Activated CD4-positive, alpha-beta memory T cell treated with anti-CD3 and anti-CD28 coated beads for 36 hours (primary cell): ENCODE measurements around the gene ATP5IF1. TPM values are rescaled to one million over a fixed set of nuclear protein-coding genes. Genes with fewer than 3 reads are reported as not detected.
A peak's percentile ranks its signal among the peaks of the same experiment; 100 is the strongest.

ENCODE experiments used
- CTCF ChIA-PET: fragments of 350-600 bp; sonication (Branson Sonifier 250); formaldehyde crosslinking; loops from one replicate; lab custom pipeline; 2021; ENCODE audit warnings: antibody characterized with exemption, inconsistent platforms; lab: Charles Lee
- POLR2A ChIA-PET: fragments of 350-600 bp; sonication (Branson Sonifier 250); formaldehyde crosslinking; loops from one replicate; lab custom pipeline; 2021; ENCODE audit warnings: antibody characterized with exemption; lab: Charles Lee
- DNase-seq: peaks from one replicate; pipeline ENCODE4 v3.0.0-alpha.2; 2020
- H3K27ac Mint-ChIP-seq: one replicate; pipeline ENCODE4 v1.8.0; 2021; ENCODE audit warnings: mixed read lengths
- H3K27me3 Mint-ChIP-seq: one replicate; pipeline ENCODE4 v1.8.0; 2021; ENCODE audit warnings: mixed read lengths
- H3K36me3 Mint-ChIP-seq: one replicate; pipeline ENCODE4 v1.8.0; 2021; ENCODE audit warnings: mixed read lengths
- H3K4me1 Mint-ChIP-seq: one replicate; pipeline ENCODE4 v1.8.0; 2021; ENCODE audit warnings: low read depth, mixed read lengths
- H3K4me3 Mint-ChIP-seq: one replicate; pipeline ENCODE4 v1.8.0; 2021; ENCODE audit warnings: mild to moderate bottlenecking, mixed read lengths
- H3K9me3 Mint-ChIP-seq: one replicate; pipeline ENCODE4 v1.8.0; 2021; ENCODE audit warnings: mixed read lengths
- intact Hi-C: fragments of 100-400 bp; cut with micrococcal nuclease; formaldehyde crosslinking; loops from one replicate; pipeline ENCODE4 v1.15.1; 2023
- total RNA-seq, 2 experiments: library from RNA; stranded (reverse); gene quantifications; one replicate each; pipeline ENCODE4 v1.2.3, GENCODE V29; 2021

Gene ATP5IF1
- total RNA-seq, 2 experiments from 2014 or later: 174 to 181 TPM

DNA sequence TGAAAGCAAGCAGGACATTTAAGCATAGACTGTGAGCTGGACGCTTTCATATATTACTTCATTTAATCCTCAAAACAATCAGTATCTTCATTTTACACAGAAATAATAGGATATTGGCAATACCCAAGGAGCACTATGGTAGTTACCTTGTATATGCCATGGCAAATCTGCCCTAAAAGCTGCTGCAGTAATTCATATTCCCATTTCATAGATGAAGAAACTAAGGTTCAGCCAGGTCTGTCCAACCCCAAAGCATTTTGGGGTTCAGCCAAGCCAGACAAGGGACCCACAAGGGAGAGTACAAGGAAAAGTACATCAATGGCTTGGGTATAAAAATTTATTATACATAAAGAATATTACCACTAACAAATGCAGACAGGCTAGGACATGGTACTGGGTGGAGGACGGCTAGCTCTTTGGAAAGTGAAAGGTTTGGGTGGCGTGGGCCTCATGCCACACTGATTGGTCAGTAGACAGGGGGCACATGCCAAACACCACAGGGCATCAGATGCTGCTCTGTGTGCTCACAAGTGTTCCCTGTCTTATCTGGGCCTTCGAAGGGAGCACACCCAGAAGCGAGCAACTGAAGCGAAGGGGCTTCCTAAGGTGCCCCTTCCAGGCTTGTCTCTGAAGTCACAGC is 35.6 kb upstream of the ATP5IF1 start:
- peak overlapping the region; percentile 87 for H3K27ac Mint-ChIP-seq
- peaks cover 41% of the 10 kb centered on the region for H3K4me1 Mint-ChIP-seq
- H3K9me3 Mint-ChIP-seq: peaks cover 17% of the 10 kb centered on the region
- CTCF ChIA-PET: interaction anchor here (1.1 to 2.2 kb wide), 4 partner anchors 8 to 111 kb away, joined by 4 to 9 read pairs (median 8); no protein-coding TSS in a partner anchor
- no peak for DNase-seq
- H3K27me3 Mint-ChIP-seq: no peaks in the 10 kb centered on the region
- POLR2A ChIA-PET: interaction anchor here (1.7 to 2.1 kb wide), 4 partner anchors 9 to 112 kb away, joined by 4 to 12 read pairs (median 8); partner anchors contain the start of gene EYA3
- peaks cover 68% of the 10 kb centered on the region for H3K36me3 Mint-ChIP-seq
- intact Hi-C loops: loop anchor here (1.0 to 2.0 kb wide), 4 partner anchors 56 to 288 kb away; partner anchors contain the start of gene EYA3
- no peak overlapping the region for H3K4me3 Mint-ChIP-seq

GRCh38 chr1:28205243-28205642 is 30.7 kb upstream of the ATP5IF1 start:
- no peak overlapping the region for H3K27ac Mint-ChIP-seq
- intact Hi-C loops: loop anchor here (5.0 kb wide), 1 partner anchor 348 kb away; no protein-coding TSS in a partner anchor
- H3K4me1 Mint-ChIP-seq: peaks cover 12% of the 10 kb centered on the region
- H3K4me3 Mint-ChIP-seq: no peak overlapping the region
- H3K27me3 Mint-ChIP-seq: no peaks in the 10 kb centered on the region
- POLR2A ChIA-PET: no interaction called here
- CTCF ChIA-PET: interaction anchor here (0.6 to 10.5 kb wide), 3 partner anchors 9 to 125 kb away, joined by 3 to 224 read pairs (median 4); partner anchors contain the start of gene EYA3
- no peak for DNase-seq
- H3K36me3 Mint-ChIP-seq: peaks cover 47% of the 10 kb centered on the region
- H3K9me3 Mint-ChIP-seq: no peaks in the 10 kb centered on the region

DNA sequence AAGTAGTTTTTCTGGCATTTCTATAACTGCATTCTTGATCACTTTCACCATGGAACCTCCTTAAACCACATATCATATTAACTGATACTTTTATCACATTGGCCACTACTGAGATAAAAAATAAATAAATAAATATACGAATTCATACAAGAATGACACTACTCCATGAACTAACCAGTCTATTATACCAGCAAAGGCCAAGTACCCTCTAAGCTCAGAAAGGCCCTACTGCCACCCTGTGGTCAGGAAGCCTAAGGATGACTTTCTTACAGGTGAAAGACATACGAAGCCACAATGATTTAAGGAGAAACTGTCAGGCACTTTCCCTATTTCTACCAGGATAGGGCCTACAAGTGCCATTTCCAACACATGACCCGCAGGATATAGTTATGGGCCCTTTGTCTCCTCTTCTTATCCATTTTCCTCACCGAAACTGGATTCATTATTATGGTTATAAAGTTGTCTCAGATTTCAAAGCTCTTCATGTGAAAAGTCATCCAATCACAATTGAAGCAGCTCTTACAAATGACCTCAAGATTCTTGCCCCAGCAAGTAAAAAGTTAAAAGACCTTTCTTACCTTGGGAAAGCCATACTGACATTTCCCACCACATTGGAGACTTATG is 27.0 kb upstream of the ATP5IF1 start:
- intact Hi-C loops: loop anchor here (1.0 to 5.0 kb wide), 2 partner anchors 118 to 352 kb away; no protein-coding TSS in a partner anchor
- Mint-ChIP-seq H3K27ac (no peak overlapping the region), H3K4me1 (peaks cover 2% of the 10 kb centered on the region), H3K4me3 (no peak overlapping the region), H3K9me3 (no peaks in the 10 kb centered on the region), H3K27me3 (no peaks in the 10 kb centered on the region), H3K36me3 (peaks cover 26% of the 10 kb centered on the region)
- DNase-seq: peak; percentile 72
- ChIA-PET POLR2A (interaction anchor here (1.3 kb wide), 1 partner anchor 10 kb away, joined by 4 read pairs; no protein-coding TSS in a partner anchor), CTCF (interaction anchor here (0.6 to 10.5 kb wide), 31 partner anchors 9 to 351 kb away, joined by 3 to 224 read pairs (median 4); partner anchors contain the start of gene EYA3)

GRCh38 chr1:28209700-28210099 is 26.2 kb upstream of the ATP5IF1 start:
- ChIA-PET POLR2A (interaction anchor here (1.3 kb wide), 1 partner anchor 10 kb away, joined by 4 read pairs; no protein-coding TSS in a partner anchor), CTCF (interaction anchor here (0.6 to 10.5 kb wide), 27 partner anchors 10 to 351 kb away, joined by 3 to 224 read pairs (median 4); partner anchors contain the start of gene EYA3)
- Mint-ChIP-seq H3K27me3 (no peaks in the 10 kb centered on the region), H3K4me1 (peaks cover 2% of the 10 kb centered on the region), H3K27ac (no peak overlapping the region), H3K36me3 (peaks cover 19% of the 10 kb centered on the region), H3K4me3 (no peak overlapping the region), H3K9me3 (no peaks in the 10 kb centered on the region)
- intact Hi-C loops: loop anchor here (1.0 to 5.0 kb wide), 2 partner anchors 118 to 352 kb away; no protein-coding TSS in a partner anchor
- no peak for DNase-seq

DNA sequence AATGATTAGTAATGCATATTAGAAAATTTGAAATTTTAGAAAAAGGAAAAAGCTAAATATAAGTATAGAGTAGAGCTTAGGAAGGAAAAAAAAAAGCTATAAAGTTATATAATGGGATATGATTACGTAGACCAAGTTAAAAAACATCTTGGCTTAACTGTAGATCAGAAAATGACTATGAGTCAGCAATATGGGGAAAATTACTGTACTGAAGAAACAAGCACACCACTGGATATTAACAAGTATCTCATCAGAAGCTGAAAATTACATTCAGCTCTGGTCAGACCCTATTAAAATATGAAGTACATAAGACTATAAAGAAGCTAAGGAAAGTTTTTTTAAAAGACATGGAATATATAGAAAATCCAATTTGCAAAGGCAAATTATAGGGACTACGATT is 22.6 kb upstream of the ATP5IF1 start:
- Mint-ChIP-seq H3K36me3 (peaks cover 11% of the 10 kb centered on the region), H3K4me3 (no peak overlapping the region), H3K4me1 (peaks cover 2% of the 10 kb centered on the region), H3K9me3 (no peaks in the 10 kb centered on the region), H3K27me3 (no peaks in the 10 kb centered on the region), H3K27ac (no peak overlapping the region)
- no peak for DNase-seq
- ChIA-PET POLR2A (interaction anchor here (0.7 kb wide), 1 partner anchor 497 kb away, joined by 6 read pairs; no protein-coding TSS in a partner anchor), CTCF (interaction anchor here (0.5 to 10.5 kb wide), 5 partner anchors 8 to 124 kb away, joined by 3 to 224 read pairs (median 4); partner anchors contain the start of gene EYA3)
- intact Hi-C loops: no loop called here

DNA sequence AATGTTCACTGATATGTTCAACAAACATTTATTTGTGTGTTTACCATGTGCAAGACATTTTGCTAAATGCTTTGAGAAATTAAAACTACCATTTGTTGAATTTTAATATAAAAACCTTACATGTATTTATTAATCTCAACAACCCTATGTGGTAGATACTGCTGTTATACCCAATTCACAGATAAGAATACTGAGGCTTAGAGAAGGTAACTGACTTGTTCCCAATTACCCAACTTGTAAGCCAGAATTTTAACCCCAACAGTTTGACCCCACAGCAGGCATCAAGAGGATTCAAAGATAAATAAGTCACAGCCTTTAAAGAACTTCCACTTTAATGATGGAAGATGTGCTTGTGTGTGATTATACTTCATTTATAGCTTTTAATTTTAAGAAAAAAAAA is 6.8 kb upstream of the ATP5IF1 start:
- H3K36me3 Mint-ChIP-seq: peaks cover 23% of the 10 kb centered on the region
- CTCF ChIA-PET: no interaction called here
- no peak for DNase-seq
- H3K27me3 Mint-ChIP-seq: no peaks in the 10 kb centered on the region
- H3K4me3 Mint-ChIP-seq: no peak overlapping the region
- no peak overlapping the region for H3K27ac Mint-ChIP-seq
- H3K9me3 Mint-ChIP-seq: no peaks in the 10 kb centered on the region
- peaks cover 21% of the 10 kb centered on the region for H3K4me1 Mint-ChIP-seq
- intact Hi-C loops: no loop called here
- POLR2A ChIA-PET: no interaction called here

GRCh38 chr1:28229996-28230395 is 5.9 kb upstream of the ATP5IF1 start:
- DNase-seq: no peak
- H3K27me3 Mint-ChIP-seq: no peaks in the 10 kb centered on the region
- H3K4me3 Mint-ChIP-seq: no peak overlapping the region
- H3K27ac Mint-ChIP-seq: no peak overlapping the region
- H3K9me3 Mint-ChIP-seq: no peaks in the 10 kb centered on the region
- H3K4me1 Mint-ChIP-seq: peaks cover 21% of the 10 kb centered on the region
- ChIA-PET CTCF (no interaction called here), POLR2A (no interaction called here)
- peaks cover 19% of the 10 kb centered on the region for H3K36me3 Mint-ChIP-seq
- intact Hi-C loops: no loop called here

GRCh38 chr1:28232558-28233263 is 3.2 kb upstream of the ATP5IF1 start, which contains the start of gene DNAJC8:
Gene DNAJC8 (minus strand): TSS chr1:28233029. CDS start chr1:28232998, 31 bp downstream.
- ChIA-PET CTCF (interaction anchor here (1.6 to 1.8 kb wide), 2 partner anchors 16 to 141 kb away, joined by 5 to 10 read pairs; no protein-coding TSS in a partner anchor), POLR2A (interaction anchor here (0.7 kb wide), 2 partner anchors 14 to 97 kb away, joined by 3 read pairs; no protein-coding TSS in a partner anchor)

DNA sequence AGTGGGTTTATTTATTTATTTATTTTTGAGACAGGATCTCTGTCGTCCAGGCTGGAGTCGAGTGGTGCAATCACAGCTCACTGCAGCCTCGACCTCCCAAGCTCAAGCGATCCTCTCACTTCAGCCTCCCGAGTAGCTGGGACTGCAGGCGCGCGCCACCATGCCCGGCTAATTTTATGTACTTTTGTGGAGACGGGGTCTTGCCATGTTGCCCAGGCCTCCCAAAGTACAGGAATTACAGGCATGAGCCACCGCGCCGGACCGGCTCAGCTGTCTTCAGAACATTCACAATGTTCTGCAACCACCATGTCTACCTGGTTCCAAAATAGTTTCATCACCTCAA is 2.7 kb upstream of the ATP5IF1 start:
- POLR2A ChIA-PET: interaction anchor here (0.7 kb wide), 2 partner anchors 13 to 98 kb away, joined by 3 read pairs; no protein-coding TSS in a partner anchor
- CTCF ChIA-PET: interaction anchor here (3.2 kb wide), 1 partner anchor 15 kb away, joined by 27 read pairs; no protein-coding TSS in a partner anchor
- H3K9me3 Mint-ChIP-seq: no peaks in the 10 kb centered on the region
- H3K36me3 Mint-ChIP-seq: peaks cover 8% of the 10 kb centered on the region
- peaks cover 21% of the 10 kb centered on the region for H3K4me1 Mint-ChIP-seq
- peak overlapping the region; percentile 44 for H3K4me3 Mint-ChIP-seq
- H3K27ac Mint-ChIP-seq: no peak overlapping the region
- intact Hi-C loops: no loop called here
- no peak for DNase-seq
- H3K27me3 Mint-ChIP-seq: no peaks in the 10 kb centered on the region

More at GRCh38 chr1:28232558-28233263, 3.2 kb upstream of the ATP5IF1 start, which contains the start of gene DNAJC8:
- Mint-ChIP-seq H3K9me3 (no peaks in the 10 kb centered on the region), H3K27ac (peak within 1 kb of the TSS; percentile 91), H3K27me3 (no peaks in the 10 kb centered on the region), H3K4me1 (peaks cover 21% of the 10 kb centered on the region), H3K4me3 (peak within 1 kb of the TSS; percentile 100), H3K36me3 (peaks cover 10% of the 10 kb centered on the region)
- intact Hi-C loops: no loop called here
- peak; percentile 96 for DNase-seq

- Mint-ChIP-seq H3K4me3 (no peak overlapping the region), H3K36me3 (peaks cover 4% of the 10 kb centered on the region)
Measured at GRCh38 chr1:28236656-28237322, 865 bp downstream of the ATP5IF1 start.

More at GRCh38 chr1:28236656-28237322, 865 bp downstream of the ATP5IF1 start:
- no peak for DNase-seq
- ChIA-PET CTCF (interaction anchor here (1.2 to 1.7 kb wide), 5 partner anchors 12 to 574 kb away, joined by 3 to 9 read pairs (median 3); no protein-coding TSS in a partner anchor), POLR2A (interaction anchor here (0.6 to 3.7 kb wide), 7 partner anchors 9 to 398 kb away, joined by 3 to 34 read pairs (median 4); partner anchors contain the start of genes MED18, RCC1 and SESN2)
- Mint-ChIP-seq H3K4me1 (peaks cover 16% of the 10 kb centered on the region), H3K9me3 (no peaks in the 10 kb centered on the region), H3K27ac (no peak overlapping the region), H3K27me3 (no peaks in the 10 kb centered on the region)
- intact Hi-C loops: loop anchor here (1.0 kb wide), 1 partner anchor 10 kb away; no protein-coding TSS in a partner anchor
